Adipose tissue (tissue), 3 donors: ENCODE results near the gene SSC5D. TPM values are rescaled to one million over a fixed set of nuclear protein-coding genes. Genes with fewer than 3 reads are reported as not detected.

Source experiments
- H3K27ac ChIP-seq: one replicate; pipeline ENCODE4 v1.5.1; 2013; ENCODE audit warnings: low read depth, low read length
- WGBS, 3 donors: extraction: QIAGEN DNeasy Blood & Tissue Kit; methylation state at CpG; one replicate each; pipeline ENCODE4 v1.1.7; 2013; 5-methylcytosine and 5-hydroxymethylcytosine counted together
- polyA plus RNA-seq, 3 donors: library from polyadenylated mRNA; stranded (reverse); fragments of 200-250 nt; gene quantifications; one replicate each; pipeline ENCODE4 v1.2.3, GENCODE V29; 2013
- donor health status: healthy with polysubstance abuse.
- donor health status: Bipolar disorder and iron deficiency.
- donor health status: healthy.

The SSC5D gene
- polyA plus RNA-seq, 3 donors = 0.28 to 9.4 (median 3.9) TPM

DNA sequence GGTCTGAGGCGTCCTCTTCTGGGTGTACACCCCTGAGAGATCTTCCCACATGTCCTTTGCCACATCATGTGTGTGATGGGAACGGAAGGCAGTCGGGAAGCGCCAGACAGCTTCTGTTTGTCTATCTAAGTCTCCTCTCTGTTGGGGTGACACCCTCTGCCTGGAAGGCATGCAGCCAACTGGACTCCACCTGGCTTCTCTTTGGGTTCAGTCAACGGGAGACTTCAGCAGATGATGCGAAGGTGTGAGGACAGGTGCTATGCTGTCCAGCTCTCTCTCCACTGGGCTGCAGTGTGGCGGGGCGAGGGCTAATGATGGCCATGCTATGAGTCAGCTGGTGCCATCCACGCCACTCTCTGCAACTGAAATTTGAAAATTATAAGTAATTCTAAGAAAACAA, 71.4 kb downstream of the SSC5D start:
- H3K27ac ChIP-seq = no peak overlapping the region
- 73 to 86% (median 78%) methylated on average over 9 of the region's 9 CpGs for WGBS, 3 donors

DNA sequence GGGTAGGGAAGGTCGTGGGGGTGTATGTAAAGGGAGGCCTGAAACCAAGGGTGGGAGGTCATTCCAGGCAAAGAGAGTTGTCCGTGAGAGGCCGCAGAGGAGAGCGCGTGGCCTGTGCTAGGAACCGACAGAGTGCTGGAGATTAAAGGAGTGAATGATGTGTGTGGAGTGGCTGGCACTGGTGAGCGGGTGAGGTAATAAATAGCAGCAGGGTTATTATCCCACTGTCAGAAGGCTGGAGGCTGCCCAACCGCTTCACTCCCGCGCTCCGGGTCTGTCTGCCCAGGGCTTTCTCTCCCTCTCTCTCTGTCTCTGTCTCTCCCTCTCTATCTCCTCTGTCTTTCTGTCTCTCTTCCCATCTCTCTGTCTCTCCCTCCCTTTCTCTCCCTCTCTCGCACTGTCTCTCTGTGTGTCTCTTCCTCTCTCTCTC, 75.0 kb downstream of the SSC5D start:
- 52 to 60% (median 55%) methylated on average over 12 of the region's 12 CpGs for WGBS, 3 donors
- H3K27ac ChIP-seq = no peak overlapping the region

DNA sequence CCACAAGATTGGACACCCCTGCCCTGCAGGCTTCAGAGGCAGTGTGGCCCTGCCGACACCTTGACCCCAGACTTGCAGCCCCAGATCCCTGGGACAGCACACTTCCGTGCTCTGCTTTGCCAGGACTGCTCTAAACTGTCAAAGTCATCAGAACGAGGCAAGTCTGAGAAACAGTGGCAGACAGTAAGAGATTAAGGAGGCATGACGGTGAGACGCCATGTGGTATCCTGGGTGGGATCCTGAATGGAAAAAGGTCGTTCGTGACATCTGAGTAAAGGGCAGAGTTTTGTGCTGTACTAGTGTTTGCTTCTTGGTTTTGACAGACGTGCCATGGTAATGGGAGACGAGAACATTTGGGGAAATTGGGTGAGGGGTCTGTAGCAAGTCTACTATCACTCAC, 78.6 kb downstream of the SSC5D start:
- H3K27ac ChIP-seq = no peak overlapping the region
- WGBS, 3 donors = 41 to 56% (median 47%) methylated on average over 9 of the region's 9 CpGs

DNA sequence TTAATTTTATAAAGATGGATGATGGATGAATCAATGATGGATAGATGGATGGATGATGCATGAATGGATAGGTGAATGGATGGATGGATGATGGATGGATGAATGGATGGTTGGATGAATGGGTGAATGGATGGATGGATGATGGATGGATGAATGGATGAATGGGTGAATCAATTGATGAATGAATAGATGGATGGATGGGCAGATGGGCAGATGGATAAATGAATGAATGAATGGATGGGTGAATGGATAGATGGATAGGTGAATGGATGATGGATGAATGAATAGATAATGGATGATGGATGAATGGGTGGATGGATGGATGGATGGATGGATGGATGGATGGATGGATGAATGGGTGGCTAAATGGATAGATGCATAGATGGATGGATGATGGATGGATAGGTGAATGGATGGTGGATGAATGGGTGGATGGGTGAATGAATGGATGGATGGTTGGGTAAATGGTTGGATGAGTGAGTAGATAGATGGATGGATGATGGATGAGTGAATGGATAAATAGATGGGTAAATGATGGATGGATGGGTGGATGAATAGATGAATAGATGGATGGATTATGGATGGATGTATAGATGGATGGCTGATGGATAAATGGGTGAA, 79.6 kb downstream of the SSC5D start:
- no peak overlapping the region for H3K27ac ChIP-seq

Other genes starting within 250 kb of the SSC5D start
- 10 to 100 TPM; 12.9 to 31.3 (median 27.6) TPM for gene PPP6R1, start 229.4 kb upstream of the SSC5D start, polyA plus RNA-seq
- 10 to 100 TPM; 21.9 to 39.9 (median 35.0) TPM for gene HSPBP1, start 208.3 kb upstream of the SSC5D start, polyA plus RNA-seq
- 1 to 10 TPM in 1 of 3 donors, under 1 TPM in 2; 0.36 to 1.0 (median 0.79) TPM for gene BRSK1, start 204.4 kb upstream of the SSC5D start, polyA plus RNA-seq
- 1 to 10 TPM in 2 of 3 donors, under 1 TPM in 1; 0.74 to 4.0 (median 2.4) TPM for gene TMEM150B, start 163.1 kb upstream of the SSC5D start, polyA plus RNA-seq
- gene KMT5C, start 148.6 kb upstream of the SSC5D start, polyA plus RNA-seq = 1 to 10 TPM; 5.2 to 6.6 (median 6.5) TPM
- gene COX6B2, start 133.7 kb upstream of the SSC5D start, polyA plus RNA-seq = under 1 TPM in 2 of 3 donors, not detected in 1; 0.03 to 0.06 TPM
- not detected for gene GARIN5B, start 125.2 kb upstream of the SSC5D start, polyA plus RNA-seq
- 1 to 10 TPM in 1 of 3 donors, under 1 TPM in 1, not detected in 1; 0.28 to 1.7 TPM for gene IL11, start 118.0 kb upstream of the SSC5D start, polyA plus RNA-seq
- not detected for gene TMEM190, start 111.6 kb upstream of the SSC5D start, polyA plus RNA-seq
- under 1 TPM in 2 of 3 donors, not detected in 1; 0.16 to 0.90 TPM for gene TMEM238, start 104.1 kb upstream of the SSC5D start, polyA plus RNA-seq
- gene RPL28, start 102.5 kb upstream of the SSC5D start, polyA plus RNA-seq = 1,000 to 10,000 TPM in 2 of 3 donors, 100 to 1,000 TPM in 1; 888 to 2,238 (median 2,131) TPM
- 1 to 10 TPM; 2.9 to 9.3 (median 7.4) TPM for gene UBE2S, start 80.6 kb upstream of the SSC5D start, polyA plus RNA-seq
- gene SHISA7, start 45.1 kb upstream of the SSC5D start, polyA plus RNA-seq = under 1 TPM in 2 of 3 donors, not detected in 1; 0.07 to 0.11 TPM
- gene ISOC2, start 26.8 kb upstream of the SSC5D start, polyA plus RNA-seq = 100 to 1,000 TPM in 1 of 3 donors, 10 to 100 TPM in 2; 57.7 to 135 (median 79.6) TPM
- not detected for gene C19orf85, start 23.7 kb upstream of the SSC5D start, polyA plus RNA-seq
- gene ZNF628, start 11.8 kb upstream of the SSC5D start, polyA plus RNA-seq = 1 to 10 TPM; 1.9 to 5.6 (median 4.0) TPM
- 10 to 100 TPM in 1 of 3 donors, 1 to 10 TPM in 2; 4.4 to 10.2 (median 7.7) TPM for gene NAT14, start 3.2 kb upstream of the SSC5D start, polyA plus RNA-seq
- gene SBK2, start 48.7 kb downstream of the SSC5D start, polyA plus RNA-seq = under 1 TPM in 2 of 3 donors, not detected in 1; 0.12 to 0.90 TPM
- 1 to 10 TPM in 2 of 3 donors, under 1 TPM in 1; 0.29 to 1.6 (median 1.2) TPM for gene SBK3, start 57.1 kb downstream of the SSC5D start, polyA plus RNA-seq
- gene ZNF579, start 92.4 kb downstream of the SSC5D start, polyA plus RNA-seq = 1 to 10 TPM; 3.7 to 7.8 (median 7.2) TPM
- 1 to 10 TPM; 6.8 to 9.7 (median 8.4) TPM for gene FIZ1, start 111.1 kb downstream of the SSC5D start, polyA plus RNA-seq
- gene ZNF524, start 111.9 kb downstream of the SSC5D start, polyA plus RNA-seq = 10 to 100 TPM; 27.9 to 60.9 (median 35.5) TPM
- 1 to 10 TPM; 3.8 to 6.8 (median 4.7) TPM for gene ZNF865, start 117.2 kb downstream of the SSC5D start, polyA plus RNA-seq
- 1 to 10 TPM; 2.6 to 7.0 (median 5.2) TPM for gene ZNF784, start 136.1 kb downstream of the SSC5D start, polyA plus RNA-seq
- gene ZNF580, start 152.6 kb downstream of the SSC5D start, polyA plus RNA-seq = 10 to 100 TPM; 17.9 to 41.2 (median 26.1) TPM
- gene ZNF581, start 155.2 kb downstream of the SSC5D start, polyA plus RNA-seq = 10 to 100 TPM; 14.3 to 24.5 (median 18.1) TPM
- gene CCDC106, start 159.8 kb downstream of the SSC5D start, polyA plus RNA-seq = 10 to 100 TPM in 2 of 3 donors, 1 to 10 TPM in 1; 6.3 to 23.2 (median 17.8) TPM
- gene U2AF2, start 166.6 kb downstream of the SSC5D start, polyA plus RNA-seq = 100 to 1,000 TPM in 1 of 3 donors, 10 to 100 TPM in 2; 54.3 to 122 (median 95.0) TPM
- 100 to 1,000 TPM in 1 of 3 donors, 10 to 100 TPM in 2; 71.6 to 117 (median 89.0) TPM for gene EPN1, start 186.8 kb downstream of the SSC5D start, polyA plus RNA-seq
- not detected for gene NLRP9, start 250.0 kb downstream of the SSC5D start, polyA plus RNA-seq